HCT116 (cell line): ENCODE results near the gene SMTN.

Source experiments
- ATF3 ChIP-seq: IDR thresholded peaks from 2 replicates; pipeline ENCODE4 v1.6.1; 2012
- CEBPB ChIP-seq: IDR thresholded peaks from 2 replicates; pipeline ENCODE4 v1.6.1; 2012; ENCODE audit warnings: low read depth
- CTCF ChIP-seq, 3 experiments: fragments of 200-600 bp in 1 of 3; sonication (generic) in 1 of 3; IDR thresholded peaks in 2 of 3; conservative IDR thresholded peaks in 1 of 3; 2 replicates each; pipeline ENCODE4 v1.5.1; 2012 to 2017; ENCODE audit warnings: low read depth in 2 of 3, low read length in 2 of 3, antibody characterized with exemption in 1 of 3, borderline replicate concordance in 1 of 3, control low read depth in 1 of 3, mild to moderate bottlenecking in 1 of 3, mixed read lengths in 1 of 3, mixed run types in 1 of 3, moderate library complexity in 1 of 3; ENCODE audit not compliant: insufficient read depth in 1 of 3
- EGR1 ChIP-seq: IDR thresholded peaks from 2 replicates; pipeline ENCODE4 v1.6.1; 2012; ENCODE audit warnings: low read depth
- EZH2 ChIP-seq: fragments of 200-600 bp; sonication (generic); IDR thresholded peaks from 2 replicates; pipeline ENCODE4 v1.6.1; 2017; ENCODE audit warnings: antibody characterized with exemption, mixed run types
- EZH2phosphoT487 ChIP-seq: fragments of 200-600 bp; IDR thresholded peaks from 2 replicates; pipeline ENCODE4 v1.6.1; 2018; ENCODE audit warnings: antibody characterized with exemption, borderline replicate concordance
- FOSL1 ChIP-seq: IDR thresholded peaks from 2 replicates; pipeline ENCODE4 v1.6.1; 2012; ENCODE audit warnings: low read depth
- POLR2A ChIP-seq: IDR thresholded peaks from 2 replicates; pipeline ENCODE4 v1.7.0; 2011; ENCODE audit warnings: borderline replicate concordance; ENCODE audit not compliant: insufficient read depth, insufficient read length; ENCODE audit errors: extremely low read depth
- POLR2AphosphoS5 ChIP-seq: IDR thresholded peaks from 2 replicates; pipeline ENCODE4 v1.6.1; 2011; ENCODE audit warnings: mild to moderate bottlenecking, low read depth, low read length, moderate library complexity
- RAD21 ChIP-seq: IDR thresholded peaks from 2 replicates; pipeline ENCODE4 v1.6.1; 2012; ENCODE audit warnings: low read depth, mild to moderate bottlenecking
- SIN3A ChIP-seq: IDR thresholded peaks from 2 replicates; pipeline ENCODE4 v1.6.1; 2012; ENCODE audit warnings: low read depth
- TCF7L2 ChIP-seq: IDR thresholded peaks from 2 replicates; pipeline ENCODE4 v1.7.0; 2011; ENCODE audit warnings: borderline replicate concordance, inconsistent platforms; ENCODE audit not compliant: insufficient read depth, insufficient read length; ENCODE audit errors: extremely low read depth
- YY1 ChIP-seq: IDR thresholded peaks from 2 replicates; pipeline ENCODE4 v1.6.1; 2011; ENCODE audit warnings: low read length, low read depth, moderate library complexity, mild to moderate bottlenecking; ENCODE audit not compliant: insufficient replicate concordance; ENCODE audit errors: extremely low read depth

DNA sequence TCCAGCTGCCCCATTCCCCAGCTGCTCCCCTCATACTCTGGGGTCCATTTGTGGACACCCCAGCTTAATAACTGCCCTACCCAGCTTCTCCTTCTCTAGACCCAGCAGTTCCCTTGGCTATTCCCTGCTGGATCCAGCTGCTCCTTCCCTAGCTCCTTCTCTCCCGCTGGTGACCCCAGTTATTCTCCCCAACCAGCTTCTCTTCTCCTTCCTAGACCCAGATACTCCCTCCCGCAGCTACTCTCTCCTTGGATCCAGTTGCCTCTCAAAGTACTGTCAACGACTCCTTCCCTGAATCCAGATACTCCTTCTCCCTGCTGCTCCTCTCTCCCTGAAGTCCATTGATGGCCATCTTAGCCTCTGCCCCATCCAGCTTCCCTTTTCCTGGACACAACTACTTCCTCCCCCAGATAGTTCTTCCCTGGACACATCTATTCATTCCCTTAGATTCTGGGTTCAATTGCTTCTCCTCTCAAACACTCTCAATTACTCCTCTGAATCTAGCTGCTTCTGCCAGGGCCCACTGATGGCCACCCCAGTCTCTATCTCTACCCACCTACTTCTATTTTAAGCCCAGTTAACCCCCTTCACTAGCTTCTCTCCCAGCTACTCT is 14.6 kb downstream of the SMTN start:
- TF ChIP-seq POLR2AphosphoS5 (no peak), POLR2A (no peak), ATF3 (no peak), YY1 (no peak), CTCF (IDR thresholded peaks at IDR 0.05 in 2 of 3, conservative IDR thresholded peaks at IDR 0.05 in 1 of 3; ENCODE audit: borderline replicate concordance in 1 of 3, insufficient read depth in 1 of 3, low read depth in 2 of 3, low read length in 2 of 3) (no peak), EZH2phosphoT487 (no peak), EZH2 (no peak), CEBPB (no peak), FOSL1 (no peak), TCF7L2 (no peak), RAD21 (no peak), SIN3A (no peak), EGR1 (no peak)
